H9 (cell line): ENCODE data around the gene HIP1. TPM values are rescaled to one million over a fixed set of nuclear protein-coding genes. Genes with fewer than 3 reads are reported as not detected.

Source experiments
- DNase-seq: peaks from one replicate; pipeline ENCODE4 v3.0.0-alpha.2; 2017
- H2AFZ ChIP-seq: one replicate; pipeline ENCODE4 v1.6.1; 2013; ENCODE audit warnings: mild to moderate bottlenecking, low read length, control low read depth, moderate library complexity
- H2AK5ac ChIP-seq: 2 replicates; pipeline ENCODE4 v1.6.1; 2013; ENCODE audit warnings: low read length, control low read depth, mixed read lengths; ENCODE audit not compliant: insufficient read length
- H2BK120ac ChIP-seq: one replicate; pipeline ENCODE4 v1.6.1; 2013; ENCODE audit warnings: low read depth, mild to moderate bottlenecking, low read length, control low read depth, inconsistent platforms; ENCODE audit not compliant: poor library complexity, severe bottlenecking
- H2BK12ac ChIP-seq: 2 replicates; pipeline ENCODE4 v1.6.1; 2013; ENCODE audit warnings: low read length, control low read depth, mixed read lengths, low read depth; ENCODE audit not compliant: insufficient read length
- H2BK15ac ChIP-seq: 2 replicates; pipeline ENCODE4 v1.6.1; 2013; ENCODE audit warnings: low read depth, low read length, control low read depth
- H2BK20ac ChIP-seq: one replicate; pipeline ENCODE4 v1.6.1; 2013; ENCODE audit warnings: low read depth, mild to moderate bottlenecking, low read length, control low read depth, inconsistent platforms; ENCODE audit not compliant: poor library complexity, severe bottlenecking
- H2BK5ac ChIP-seq: 2 replicates; pipeline ENCODE4 v1.6.1; 2013; ENCODE audit warnings: low read length, control low read depth, mixed read lengths; ENCODE audit not compliant: insufficient read length
- H3K14ac ChIP-seq: 2 replicates; pipeline ENCODE4 v1.6.1; 2013; ENCODE audit warnings: low read length, control low read depth; ENCODE audit not compliant: insufficient read depth
- H3K18ac ChIP-seq: 2 replicates; pipeline ENCODE4 v1.6.1; 2013; ENCODE audit warnings: low read depth, mild to moderate bottlenecking, mixed read lengths, low read length, control low read depth; ENCODE audit not compliant: insufficient read length
- H3K23ac ChIP-seq: 2 replicates; pipeline ENCODE4 v1.6.1; 2013; ENCODE audit warnings: low read length, control low read depth, mixed read lengths, low read depth; ENCODE audit not compliant: insufficient read length
- H3K23me2 ChIP-seq: 2 replicates; pipeline ENCODE4 v1.6.1; 2013; ENCODE audit warnings: low read depth, mild to moderate bottlenecking, mixed read lengths, low read length, control low read depth; ENCODE audit not compliant: insufficient read length, poor library complexity, severe bottlenecking
- H3K27ac ChIP-seq: 2 replicates; pipeline ENCODE4 v1.5.1; 2013; ENCODE audit warnings: low read length, control low read depth, mixed read lengths, low read depth; ENCODE audit not compliant: insufficient read length
- H3K27me3 ChIP-seq: 2 replicates; pipeline ENCODE4 v1.6.1; 2013; ENCODE audit warnings: low read length, control low read depth, inconsistent platforms; ENCODE audit not compliant: insufficient read depth
- H3K4ac ChIP-seq: 2 replicates; pipeline ENCODE4 v1.6.1; 2013; ENCODE audit warnings: low read depth, mild to moderate bottlenecking, control low read depth, inconsistent platforms, low read length, moderate library complexity
- H3K4me1 ChIP-seq: 2 replicates; pipeline ENCODE4 v1.6.1; 2013; ENCODE audit warnings: low read length, control low read depth, inconsistent platforms; ENCODE audit not compliant: insufficient read depth
- H3K4me2 ChIP-seq: 2 replicates; pipeline ENCODE4 v1.6.1; 2013; ENCODE audit warnings: low read length, control low read depth, mixed read lengths; ENCODE audit not compliant: insufficient read length, insufficient read depth
- H3K56ac ChIP-seq: 2 replicates; pipeline ENCODE4 v1.6.1; 2013; ENCODE audit warnings: low read depth, mild to moderate bottlenecking, mixed read lengths, low read length, control low read depth; ENCODE audit not compliant: insufficient read length
- H3K79me1 ChIP-seq: 2 replicates; pipeline ENCODE4 v1.6.1; 2013; ENCODE audit warnings: low read depth, mild to moderate bottlenecking, moderate library complexity, low read length, control low read depth, inconsistent platforms; ENCODE audit not compliant: insufficient read depth, poor library complexity, severe bottlenecking
- H3K79me2 ChIP-seq: 2 replicates; pipeline ENCODE4 v1.6.1; 2013; ENCODE audit warnings: low read length, control low read depth, inconsistent platforms; ENCODE audit not compliant: insufficient read depth
- H3K9ac ChIP-seq: 2 replicates; pipeline ENCODE4 v1.6.1; 2013; ENCODE audit warnings: low read length, control low read depth, mixed read lengths; ENCODE audit not compliant: insufficient read length; ENCODE audit errors: extremely low read depth
- H3K9me3 ChIP-seq: one replicate; pipeline ENCODE4 v1.6.1; 2013; ENCODE audit warnings: low read depth, low read length, inconsistent platforms; ENCODE audit not compliant: control insufficient read depth
- H3T11ph ChIP-seq: one replicate; pipeline ENCODE4 v1.6.1; 2013; ENCODE audit warnings: mild to moderate bottlenecking, low read length, control low read depth, inconsistent platforms
- H4K20me1 ChIP-seq: one replicate; pipeline ENCODE4 v1.6.1; 2013; ENCODE audit not compliant: control insufficient read depth, insufficient read length, insufficient read depth
- H4K5ac ChIP-seq: 2 replicates; pipeline ENCODE4 v1.6.1; 2013; ENCODE audit warnings: low read depth, mild to moderate bottlenecking, mixed read lengths, low read length, control low read depth; ENCODE audit not compliant: insufficient read length
- H4K8ac ChIP-seq: replicated peaks from 2 replicates; pipeline ENCODE4 v1.6.1; 2013; ENCODE audit warnings: low read length, control low read depth, mixed read lengths, low read depth; ENCODE audit not compliant: insufficient read length
- H4K91ac ChIP-seq: 2 replicates; pipeline ENCODE4 v1.6.1; 2013; ENCODE audit warnings: low read depth, mild to moderate bottlenecking, moderate library complexity, mixed read lengths, low read length, control low read depth; ENCODE audit not compliant: insufficient read length
- H3K27ac Mint-ChIP-seq, 3 experiments: 2 replicates in 2 of 3; 3 replicates in 1 of 3; pipeline ENCODE4 v1.8.0; 2020 to 2021; ENCODE audit warnings: mixed read lengths in 3 of 3, mild to moderate bottlenecking in 1 of 3, moderate library complexity in 1 of 3
- H3K27me3 Mint-ChIP-seq: 2 replicates; pipeline ENCODE4 v1.8.0; 2021; ENCODE audit warnings: low read depth, mild to moderate bottlenecking, moderate library complexity, mixed read lengths
- H3K36me3 Mint-ChIP-seq, 3 experiments: 2 replicates in 2 of 3; 3 replicates in 1 of 3; pipeline ENCODE4 v1.8.0; 2020 to 2021; ENCODE audit warnings: low read depth in 3 of 3, mixed read lengths in 3 of 3; ENCODE audit not compliant: insufficient read depth in 1 of 3
- H3K4me1 Mint-ChIP-seq, 2 experiments: 2 replicates each; pipeline ENCODE4 v1.8.0; 2020; ENCODE audit warnings: mixed read lengths in 2 of 2
- H3K4me3 Mint-ChIP-seq, 2 experiments: 2 replicates in 1 of 2; 3 replicates in 1 of 2; pipeline ENCODE4 v1.8.0; 2020 to 2021; ENCODE audit warnings: mild to moderate bottlenecking in 2 of 2, mixed read lengths in 2 of 2, moderate library complexity in 1 of 2
- H3K9me3 Mint-ChIP-seq, 2 experiments: 2 replicates in 1 of 2; 3 replicates in 1 of 2; pipeline ENCODE4 v1.8.0; 2020; ENCODE audit warnings: mild to moderate bottlenecking in 2 of 2, mixed read lengths in 2 of 2, moderate library complexity in 1 of 2
- CTCF ChIP-seq: fragments of 200-600 bp; sonication (generic); conservative IDR thresholded peaks from 3 replicates; pipeline ENCODE4 v1.8.0; 2021; ENCODE audit warnings: antibody characterized with exemption, mild to moderate bottlenecking
- total RNA-seq: library from RNA; stranded (reverse); gene quantifications from 2 replicates; pipeline ENCODE4 v1.2.1, GENCODE V29; 2021

HIP1 gene
- total RNA-seq, 1 experiment from 2014 or later = 87.5 TPM

- Histone ChIP-seq H4K20me1 (peaks cover 2% of the 10 kb centered on the region), H3K27me3 (no peaks in the 10 kb centered on the region), H3K4me2 (no peak overlapping the region), H2BK15ac (no peak overlapping the region), H2BK120ac (no peak overlapping the region), H3K27ac (no peak overlapping the region), H2BK5ac (no peak overlapping the region), H2BK12ac (no peak overlapping the region), H3K4me1 (no peaks in the 10 kb centered on the region; the same call in 1 of the 2 replicates), H2AK5ac (no peak overlapping the region), H3T11ph (no peak overlapping the region), H3K23me2 (no peaks in the 10 kb centered on the region), H3K9me3 (no peaks in the 10 kb centered on the region), H4K91ac (no peak overlapping the region), H3K79me2 (peaks cover 7% of the 10 kb centered on the region; the same call in 1 of the 2 replicates), H3K79me1 (peaks cover 14% of the 10 kb centered on the region), H3K9ac (no peak overlapping the region), H3K4ac (no peak overlapping the region), H3K23ac (no peak overlapping the region), H2BK20ac (no peak overlapping the region), H4K8ac (no peak overlapping the region), H2AFZ (no peak overlapping the region), H3K56ac (no peak overlapping the region), H3K18ac (no peak overlapping the region), H3K14ac (no peak overlapping the region), H4K5ac (no peak overlapping the region)
- TF ChIP-seq CTCF = no peak
- no peaks in the 10 kb centered on the region for H3K27me3 Mint-ChIP-seq
- H3K9me3 Mint-ChIP-seq = peaks cover 7 to 13% of the 10 kb centered on the region in 2 experiments; a peak in 4 of 5 replicates
- peaks cover 30 to 34% of the 10 kb centered on the region in 2 experiments for H3K4me1 Mint-ChIP-seq
- no peak overlapping the region for H3K4me3 Mint-ChIP-seq
- peaks cover 66 to 79% (median 67%) of the 10 kb centered on the region in 3 experiments for H3K36me3 Mint-ChIP-seq
- no peak overlapping the region for H3K27ac Mint-ChIP-seq
- no peak for DNase-seq
Observed at GRCh38 chr7:75628055-75628454, 110.7 kb downstream of the HIP1 start.
